Lower lobe of right lung (tissue), 2 donors: ENCODE results near the gene RCSD1. TPM values are rescaled to one million over a fixed set of nuclear protein-coding genes. Genes with fewer than 3 reads are reported as not detected.

Source experiments
- ATAC-seq, 2 donors: fragments of 200-7000 bp; cut with Tn5 transposase; one replicate each; pipeline ENCODE4 v1.9.1; 2020 to 2022; ENCODE audit warnings: mild to moderate bottlenecking in 2 of 2, moderate library complexity in 2 of 2
- DNase-seq: peaks from one replicate; pipeline ENCODE4 v3.0.0-alpha.2; 2020
- H3K27ac ChIP-seq: fragments of 200-600 bp; one replicate; pipeline ENCODE4 v1.8.0; 2022
- H3K27me3 ChIP-seq: fragments of 200-600 bp; one replicate; pipeline ENCODE4 v1.8.0; 2022; ENCODE audit warnings: low read depth
- H3K36me3 ChIP-seq: fragments of 200-600 bp; one replicate; pipeline ENCODE4 v1.8.0; 2022; ENCODE audit warnings: mild to moderate bottlenecking
- H3K4me1 ChIP-seq: fragments of 200-600 bp; one replicate; pipeline ENCODE4 v1.8.0; 2022
- H3K4me3 ChIP-seq: fragments of 200-600 bp; one replicate; pipeline ENCODE4 v1.8.0; 2022; ENCODE audit warnings: mild to moderate bottlenecking
- H3K9me3 ChIP-seq: fragments of 200-600 bp; one replicate; pipeline ENCODE4 v1.8.0; 2022
- intact Hi-C: fragments of 100-400 bp; cut with DNase I; formaldehyde crosslinking; loops from one replicate; pipeline ENCODE4 v1.11.0; 2022
- total RNA-seq: library from RNA; stranded (reverse); fragmentation: NEBNext Ultra II Directional; extraction: Animal tissue kit (Norgen Biotek cat#: 25700); gene quantifications from one replicate; pipeline ENCODE4 v1.2.1, GENCODE V29; 2021
- TF ChIP-seq, protein P1 (sequence below): fragments of 200-600 bp; IDR thresholded peaks from one replicate; pipeline ENCODE4 v1.8.0; 2022; ENCODE audit warnings: antibody characterized with exemption, mild to moderate bottlenecking
- donor health status: DM: no; HTN: yes; CAD: no; lungs with severe emphysema.

RCSD1 gene
- total RNA-seq, 1 donor from 2014 or later, result 20.7 TPM

DNA sequence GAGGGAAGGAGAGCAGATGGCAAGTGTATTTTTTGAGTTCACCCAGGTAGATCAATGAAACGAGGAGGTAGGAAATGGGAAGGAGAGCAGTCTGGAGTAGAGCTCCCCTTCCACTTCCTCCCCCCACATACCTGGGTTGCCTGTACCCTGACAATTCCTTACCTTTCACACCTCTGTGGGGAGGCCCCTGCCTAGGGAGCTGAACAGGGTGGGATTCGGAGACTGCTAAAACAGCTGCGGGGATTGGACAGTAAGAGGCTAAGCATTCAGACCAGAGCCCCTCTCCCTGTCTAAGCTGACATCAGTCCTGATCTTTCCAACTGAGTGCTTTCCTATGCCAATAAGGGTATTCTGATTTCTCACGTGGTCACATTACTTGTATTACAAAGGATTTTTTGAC lies 14.5 kb downstream of the RCSD1 start:
- Histone ChIP-seq H3K36me3 (peaks cover 9% of the 10 kb centered on the region), H3K27ac (no peak overlapping the region), H3K4me1 (peaks cover 23% of the 10 kb centered on the region), H3K4me3 (no peak overlapping the region), H3K9me3 (no peaks in the 10 kb centered on the region), H3K27me3 (no peaks in the 10 kb centered on the region)
- no peak for ATAC-seq
- intact Hi-C loops, result no loop called here
- TF ChIP-seq, protein P1, sequence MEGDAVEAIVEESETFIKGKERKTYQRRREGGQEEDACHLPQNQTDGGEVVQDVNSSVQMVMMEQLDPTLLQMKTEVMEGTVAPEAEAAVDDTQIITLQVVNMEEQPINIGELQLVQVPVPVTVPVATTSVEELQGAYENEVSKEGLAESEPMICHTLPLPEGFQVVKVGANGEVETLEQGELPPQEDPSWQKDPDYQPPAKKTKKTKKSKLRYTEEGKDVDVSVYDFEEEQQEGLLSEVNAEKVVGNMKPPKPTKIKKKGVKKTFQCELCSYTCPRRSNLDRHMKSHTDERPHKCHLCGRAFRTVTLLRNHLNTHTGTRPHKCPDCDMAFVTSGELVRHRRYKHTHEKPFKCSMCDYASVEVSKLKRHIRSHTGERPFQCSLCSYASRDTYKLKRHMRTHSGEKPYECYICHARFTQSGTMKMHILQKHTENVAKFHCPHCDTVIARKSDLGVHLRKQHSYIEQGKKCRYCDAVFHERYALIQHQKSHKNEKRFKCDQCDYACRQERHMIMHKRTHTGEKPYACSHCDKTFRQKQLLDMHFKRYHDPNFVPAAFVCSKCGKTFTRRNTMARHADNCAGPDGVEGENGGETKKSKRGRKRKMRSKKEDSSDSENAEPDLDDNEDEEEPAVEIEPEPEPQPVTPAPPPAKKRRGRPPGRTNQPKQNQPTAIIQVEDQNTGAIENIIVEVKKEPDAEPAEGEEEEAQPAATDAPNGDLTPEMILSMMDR, result no peak
- DNase-seq, result no peak

DNA sequence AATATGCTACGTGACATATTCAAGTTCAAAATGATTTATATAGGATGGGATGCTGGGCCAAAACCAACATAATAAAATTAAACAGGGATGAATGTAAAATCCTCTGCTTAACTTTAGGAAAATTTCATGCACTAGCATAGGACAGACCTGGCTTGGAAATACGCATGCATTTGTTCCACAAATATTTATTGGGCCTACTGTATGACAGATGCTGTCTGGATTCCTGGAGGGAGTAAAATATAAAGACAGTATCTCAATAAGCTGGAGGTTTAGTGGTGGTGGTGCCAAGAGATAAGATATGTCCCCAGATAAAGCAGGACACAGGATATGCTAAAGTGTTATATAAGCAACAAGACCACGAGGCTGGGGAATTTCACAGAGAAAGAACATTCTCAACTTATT lies 15.1 kb downstream of the RCSD1 start:
- intact Hi-C loops, result no loop called here
- DNase-seq, result no peak
- Histone ChIP-seq H3K36me3 (peaks cover 3% of the 10 kb centered on the region), H3K4me3 (no peak overlapping the region), H3K9me3 (no peaks in the 10 kb centered on the region), H3K27me3 (no peaks in the 10 kb centered on the region), H3K27ac (no peak overlapping the region), H3K4me1 (peaks cover 29% of the 10 kb centered on the region)
- ATAC-seq, result no peak
- TF ChIP-seq, protein P1, result no peak

DNA sequence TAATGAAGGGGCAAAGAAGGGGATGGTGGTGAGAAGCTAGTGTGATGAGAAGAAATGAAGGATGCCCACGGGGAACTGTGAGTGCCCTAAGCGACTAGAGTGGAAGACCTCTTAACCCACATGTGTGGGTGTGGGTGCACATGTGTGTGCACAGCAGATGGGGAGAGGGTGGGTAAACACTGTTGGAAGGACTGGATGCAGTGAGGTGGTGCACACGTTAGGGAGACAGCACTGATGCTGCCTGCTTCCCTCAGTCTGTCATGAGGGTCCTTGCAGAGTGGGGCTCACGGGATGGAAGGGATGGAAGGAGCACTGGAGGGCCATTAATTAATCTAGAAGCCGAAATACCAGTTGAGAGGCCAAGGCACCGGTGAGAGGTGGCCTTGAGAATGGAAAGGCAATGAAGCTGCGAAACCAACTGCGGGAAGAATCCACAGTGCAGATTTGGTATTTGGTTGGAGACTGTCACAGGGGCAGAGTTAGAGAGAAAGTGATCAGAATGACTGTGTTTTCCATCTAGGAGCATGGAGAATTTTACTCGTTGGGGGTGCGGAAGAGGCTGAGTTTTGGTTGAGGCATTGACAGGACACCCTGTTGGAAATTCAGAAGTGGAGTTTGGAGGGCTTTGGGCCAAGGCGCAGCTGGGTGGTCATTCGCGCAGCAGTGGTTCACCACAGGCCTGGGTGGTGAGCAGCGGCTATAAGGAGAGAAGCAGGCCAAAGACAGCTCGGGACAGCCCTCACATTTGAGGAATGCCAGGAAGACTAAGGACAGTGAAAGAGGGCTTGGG lies 15.8 kb downstream of the RCSD1 start:
- Histone ChIP-seq H3K36me3 (no peaks in the 10 kb centered on the region), H3K27me3 (no peaks in the 10 kb centered on the region), H3K4me3 (no peak overlapping the region), H3K4me1 (peaks cover 35% of the 10 kb centered on the region), H3K27ac (no peak overlapping the region), H3K9me3 (no peaks in the 10 kb centered on the region)
- intact Hi-C loops, result no loop called here
- DNase-seq, result no peak
- ATAC-seq, result no peak
- TF ChIP-seq, protein P1, result no peak

DNA sequence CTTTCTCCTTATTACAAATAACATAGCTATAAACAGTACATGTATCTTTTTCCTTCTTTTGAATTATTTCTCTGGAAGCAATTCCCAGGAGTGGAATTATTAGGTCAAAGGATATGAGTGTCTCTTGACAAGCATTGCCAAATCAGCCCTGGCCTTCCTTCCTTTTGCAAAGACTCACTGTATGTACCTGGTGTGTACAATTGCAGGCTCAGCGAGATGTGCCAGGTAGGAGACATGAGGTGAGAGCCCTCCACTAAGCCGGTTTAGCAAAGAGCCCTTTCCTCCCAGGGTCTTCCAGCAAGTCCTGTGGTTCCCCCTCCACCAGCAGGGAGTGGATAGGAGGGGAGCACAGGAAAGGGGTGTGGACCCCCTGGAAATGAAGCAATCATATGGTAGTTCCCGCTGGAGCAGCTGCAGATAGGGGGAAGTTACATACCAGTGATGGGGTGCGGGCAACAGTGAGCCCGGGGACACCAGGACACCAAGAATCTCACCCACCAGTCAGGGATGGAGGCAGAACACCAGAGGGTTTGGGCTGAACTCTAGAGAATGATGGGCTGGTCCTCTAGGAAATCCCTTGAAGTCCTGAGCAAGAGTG lies 18.3 kb downstream of the RCSD1 start:
- H3K27me3 ChIP-seq, result no peaks in the 10 kb centered on the region
- TF ChIP-seq, protein P1, result no peak

DNA sequence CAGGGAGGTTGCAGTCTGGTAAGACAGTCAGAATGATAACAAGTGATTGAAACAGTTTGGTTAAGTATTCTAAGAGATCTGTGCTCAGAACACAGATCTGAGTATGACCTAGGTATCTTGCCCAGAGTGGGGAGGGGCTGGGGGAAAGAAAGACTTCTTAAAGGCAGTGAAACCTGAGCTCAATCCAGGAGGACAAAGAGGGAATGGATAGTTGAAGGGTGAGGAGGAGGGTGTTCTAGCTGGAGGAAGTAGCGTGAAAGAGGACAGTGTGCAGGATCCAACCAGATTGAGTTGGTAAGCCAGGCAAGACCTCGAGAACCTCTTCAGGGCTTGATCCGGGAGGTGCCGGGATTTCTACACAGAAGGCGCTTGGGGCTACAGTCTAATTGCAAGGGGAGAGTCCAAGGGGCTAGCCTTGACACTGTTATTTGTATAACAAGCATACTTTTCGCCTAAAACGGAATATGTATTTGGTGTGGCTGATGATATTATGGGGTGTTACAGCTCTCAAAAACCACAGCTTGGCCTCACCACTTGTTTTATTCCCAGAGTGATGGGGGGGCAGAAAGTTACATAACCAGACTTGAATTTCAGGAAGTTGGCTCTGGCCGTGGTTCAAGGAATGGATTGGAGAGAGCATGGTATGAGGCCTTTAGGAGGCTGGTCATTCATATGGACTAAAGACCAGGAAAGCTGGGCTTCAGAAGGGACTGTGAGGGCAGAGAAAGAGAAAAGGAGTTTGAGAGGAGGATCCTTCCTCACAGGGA lies 19.1 kb downstream of the RCSD1 start:
- peaks cover 50% of the 10 kb centered on the region for H3K4me1 ChIP-seq
- no peak overlapping the region for H3K4me3 ChIP-seq
- peak; percentile 74 to 81 for ATAC-seq
- TF ChIP-seq, protein P1, result no peak
- H3K9me3 ChIP-seq, result no peaks in the 10 kb centered on the region
- no peaks in the 10 kb centered on the region for H3K27me3 ChIP-seq
- DNase-seq, result peak; percentile 60
- H3K36me3 ChIP-seq, result no peaks in the 10 kb centered on the region
- intact Hi-C loops, result no loop called here
- H3K27ac ChIP-seq, result peak overlapping the region; percentile 51

More for the DNA sequence above, 18.3 kb downstream of the RCSD1 start:
- H3K4me3 ChIP-seq, result no peak overlapping the region
- DNase-seq, result no peak
- intact Hi-C loops, result no loop called here
- peak; percentile 52 to 64 for ATAC-seq
- peak overlapping the region; percentile 51 for H3K27ac ChIP-seq
- no peaks in the 10 kb centered on the region for H3K36me3 ChIP-seq
- peaks cover 41% of the 10 kb centered on the region for H3K4me1 ChIP-seq
- H3K9me3 ChIP-seq, result no peaks in the 10 kb centered on the region
